Heart left ventricle (tissue), 13 donors: ENCODE data around the gene ZC4H2.

Experiments
- CTCF ChIP-seq, 12 donors: fragments of 200-600 bp; sonication (generic) in 4 of 12; IDR thresholded peaks; one replicate each; pipeline versions ENCODE4 v1.5.0 to v1.8.0; 2018 to 2022; ENCODE audit warnings: antibody characterized with exemption in 12 of 12, mild to moderate bottlenecking in 5 of 12
- POLR2A ChIP-seq, 2 donors: fragments of 450-650 bp; IDR thresholded peaks; one replicate each; pipeline ENCODE4 v1.6.1; 2017; ENCODE audit warnings: antibody characterized with exemption in 2 of 2, mild to moderate bottlenecking in 2 of 2, moderate library complexity in 2 of 2
- donor health status: ischemic (EF 13 %, LVEDD 7.1; RV severe dilation, severe dysfunction).
- donor health status: DM: no; HTN: yes; CAD: no.
- donor health status: DM: no; HTN: no; CAD: no.
- donor health status: ischemic (EF 25% LVEDD 6.9; RV normal size, moderate dysfunction).
- donor health status: ischemic (EF 25% LVEDD 5.7; RV mildly dilated, moderate dysfunction).
- donor health status: ischemic (EF 35%, LVEDD 5.7; RV mildly dilated, moderate dysfunction).
- donor health status: nonischemic (EF 11% LVEDD 7.7; RV severe dilation, severe dysfunction).
- donor health status: DM: yes; HTN: yes; CAD: no.
- donor health status: PGD.
- donor health status: ischemic (EF 29% LVEDD 5.4; RV normal size, mild dysfunction).
- donor health status: nonischemic (EF 23%, LVEDD 6.1; RV moderate dilation, normal function).

- no peak for TF ChIP-seq CTCF (IDR thresholded peaks at IDR 0.05)
- TF ChIP-seq POLR2A (IDR thresholded peaks at IDR 0.05), result no peak
These were observed 38.0 kb upstream of the ZC4H2 start for GRCh38 chrX:65014230-65014629.
